GM19025 (cell line): ENCODE data around the gene CLDN24.
A peak's percentile ranks its signal among the peaks of the same experiment; 100 is the strongest.

Experiments used
- ATAC-seq: cut with Tn5 transposase; IDR thresholded peaks from one replicate; pipeline ENCODE4 v1.9.1; 2021; ENCODE audit warnings: mild to moderate bottlenecking, low read depth, moderate library complexity; ENCODE audit not compliant: unreplicated experiment

Gene CLDN24

DNA sequence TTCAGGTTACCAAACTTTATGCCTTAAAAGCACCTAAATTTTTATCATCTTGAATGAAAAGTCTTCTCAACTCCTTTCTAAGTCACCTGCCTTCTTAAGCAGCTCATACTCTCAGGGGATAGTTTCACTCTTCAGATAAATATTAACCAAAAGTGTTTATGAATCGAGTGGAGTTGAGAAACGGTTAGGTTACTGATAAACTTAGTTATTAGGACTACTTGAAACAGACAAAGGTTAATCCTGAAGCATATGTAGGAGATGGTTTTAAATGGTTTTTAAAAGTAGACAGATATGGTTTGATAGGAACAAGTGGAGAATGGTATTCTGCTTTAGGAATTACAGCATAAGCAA lies 34.9 kb downstream of the CLDN24 start:
- ATAC-seq, result peak; percentile 71

GRCh38 chr4:183286590-183287308 lies 35.5 kb downstream of the CLDN24 start:
- ATAC-seq, result no peak

DNA sequence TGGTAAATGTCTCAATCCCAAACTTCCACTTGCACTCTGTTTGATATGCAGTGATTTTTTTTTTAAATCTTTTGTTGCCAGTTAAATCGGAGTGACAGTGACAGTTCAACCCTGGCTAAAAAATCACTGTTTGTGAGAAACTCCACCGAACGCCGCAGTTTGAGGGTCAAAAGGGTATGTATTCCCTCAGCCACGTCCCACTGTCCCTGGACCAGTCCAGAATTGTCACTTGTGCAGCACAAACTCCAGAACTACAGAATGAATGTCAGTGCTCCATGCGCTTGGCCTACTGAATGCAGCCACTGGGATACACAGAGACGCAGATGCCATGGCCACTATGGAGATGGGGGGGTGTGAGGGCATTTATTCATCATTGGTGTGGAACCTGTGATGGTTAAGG lies 36.3 kb downstream of the CLDN24 start:
- no peak for ATAC-seq

DNA sequence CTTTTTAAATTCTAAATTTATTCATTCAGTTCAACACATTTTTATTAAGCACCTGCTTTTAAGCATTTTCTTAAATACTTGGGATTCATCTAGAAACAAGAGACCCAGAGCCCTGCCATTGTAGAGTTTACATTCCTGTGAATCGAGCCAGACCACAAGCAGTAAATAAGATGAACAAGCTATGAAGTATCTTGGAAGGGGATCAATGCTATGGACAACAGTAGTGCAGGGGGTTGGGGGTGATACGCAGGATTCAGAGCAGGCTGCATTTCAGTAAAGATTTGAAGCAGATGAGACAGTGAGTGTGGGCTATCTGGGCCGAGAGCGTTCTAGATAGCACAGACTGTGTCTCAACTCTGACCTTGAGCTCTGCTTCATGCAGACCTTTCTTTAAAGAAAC lies 37.3 kb downstream of the CLDN24 start:
- no peak for ATAC-seq

- no peak for ATAC-seq
These were observed 37.9 kb downstream of the CLDN24 start for GRCh38 chr4:183284258-183284785.

DNA sequence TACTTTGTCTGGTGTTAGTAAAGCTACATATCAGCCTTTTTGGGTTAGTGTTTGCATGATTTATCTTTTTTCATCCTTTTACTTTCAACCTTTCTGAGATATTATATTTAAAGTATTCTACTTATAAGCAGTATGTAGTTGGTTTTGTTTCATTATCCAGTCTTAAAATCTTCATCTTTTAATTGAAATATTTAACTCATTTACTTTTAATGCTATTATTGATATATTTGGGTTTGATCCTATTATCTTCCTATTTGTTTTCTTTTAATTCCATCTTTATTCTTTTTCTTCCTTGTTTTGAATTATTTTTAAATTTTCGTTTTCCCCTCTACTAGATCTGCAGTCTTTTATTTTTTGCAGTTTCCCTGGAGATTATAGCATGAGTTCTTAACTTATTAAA lies 46.1 kb downstream of the CLDN24 start:
- ATAC-seq, result no peak

- no peak for ATAC-seq
These were observed 49.8 kb downstream of the CLDN24 start for GRCh38 chr4:183272384-183272783.
